Body of pancreas (tissue), 4 donors: ENCODE measurements around the gene CERCAM. TPM values are rescaled to one million over a fixed set of nuclear protein-coding genes. Genes with fewer than 3 reads are reported as not detected.

Experiments
- ATAC-seq: fragments of 150-250 bp; one replicate; pipeline ENCODE4 v1.9.1; 2016
- DNase-seq, 4 donors: peaks; one replicate each; pipeline ENCODE4 v3.0.0-alpha.2; 2019
- H3K27ac ChIP-seq, 4 donors: fragments of 200-600 bp; sonication (generic); 1 replicate in 3 of 4; 2 replicates in 1 of 4; pipeline versions ENCODE4 v1.5.1 to v1.6.1; 2016 to 2019; ENCODE audit warnings: mild to moderate bottlenecking in 1 of 4, mixed read lengths in 1 of 4, moderate library complexity in 1 of 4
- H3K27me3 ChIP-seq, 2 donors: fragments of 200-600 bp; sonication (generic); one replicate each; pipeline ENCODE4 v1.6.0; 2016; ENCODE audit warnings: mild to moderate bottlenecking in 1 of 2
- H3K36me3 ChIP-seq, 2 donors: fragments of 200-600 bp; sonication (generic); replicated peaks in 1 of 2; 2 replicates each; pipeline ENCODE4 v1.5.1; 2016; ENCODE audit warnings: low read depth in 2 of 2; ENCODE audit not compliant: insufficient read depth in 1 of 2
- H3K4me1 ChIP-seq: fragments of 200-600 bp; sonication (generic); one replicate; pipeline ENCODE4 v1.6.0; 2016
- H3K4me3 ChIP-seq, 2 donors: fragments of 200-600 bp; sonication (generic); 1 replicate in 1 of 2; 2 replicates in 1 of 2; pipeline ENCODE4 v1.5.1; 2016 to 2019
- H3K9me3 ChIP-seq, 3 donors: fragments of 200-600 bp; sonication (generic); 1 replicate in 2 of 3; 2 replicates in 1 of 3; pipeline ENCODE4 v1.5.1; 2016
- POLR2A ChIP-seq, 3 donors: fragments of 450-650 bp; IDR thresholded peaks; one replicate each; pipeline ENCODE4 v1.6.1; 2016; ENCODE audit warnings: antibody characterized with exemption in 3 of 3, mild to moderate bottlenecking in 2 of 3
- WGBS, 2 donors: methylation state at CpG; one replicate each; pipeline ENCODE4 v1.1.5; 2017; 5-methylcytosine and 5-hydroxymethylcytosine counted together
- intact Hi-C: fragments of 100-400 bp; cut with DNase I; formaldehyde crosslinking; loops from one replicate; pipeline ENCODE4 v1.15.1; 2023
- total RNA-seq, 2 donors: library from RNA; depleted of rRNA; stranded (reverse); fragments of >200 nt; gene quantifications; one replicate each; pipeline ENCODE4 v1.1.0, GENCODE V29; 2016
- TF ChIP-seq, protein P1 (sequence below), 7 experiments: fragments of 450-650 bp in 4 of 7; fragments of 200-600 bp in 3 of 7; sonication (generic) in 3 of 7; IDR thresholded peaks; one replicate each; pipeline ENCODE4 v1.5.1; 2016 to 2019; ENCODE audit warnings: antibody characterized with exemption in 7 of 7

Gene CERCAM
- total RNA-seq, 2 donors from 2014 or later = 28.0 to 42.0 TPM

DNA sequence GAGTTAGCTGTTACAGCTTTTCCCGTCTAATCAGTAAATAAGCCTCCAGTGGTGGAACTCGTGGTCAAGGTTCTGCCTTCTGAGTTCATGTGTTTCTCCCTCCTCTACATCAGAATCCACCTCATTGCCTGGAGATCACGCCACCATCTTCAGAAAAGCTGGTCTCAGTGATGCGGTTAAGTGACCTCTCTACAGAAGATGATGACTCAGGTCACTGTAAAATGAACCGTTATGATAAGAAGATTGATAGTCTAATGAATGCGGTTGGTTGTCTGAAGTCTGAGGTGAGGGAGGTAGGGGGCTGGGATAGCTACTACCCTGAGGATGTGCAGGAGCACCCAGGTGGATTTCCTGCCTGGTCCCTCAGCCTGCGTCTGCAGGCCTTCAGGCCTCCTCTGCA, 48.4 kb downstream of the CERCAM start:
- Histone ChIP-seq H3K36me3 (no peaks in the 10 kb centered on the region), H3K9me3 (no peaks in the 10 kb centered on the region), H3K4me1 (no peaks in the 10 kb centered on the region), H3K4me3 (no peak overlapping the region), H3K27ac (no peak overlapping the region), H3K27me3 (no peaks in the 10 kb centered on the region)
- WGBS, 2 donors = 80 to 86% methylated on average over 6 to 7 of the region's 7 CpGs
- ATAC-seq (no peak), DNase-seq (no peak)
- TF ChIP-seq, protein P1, sequence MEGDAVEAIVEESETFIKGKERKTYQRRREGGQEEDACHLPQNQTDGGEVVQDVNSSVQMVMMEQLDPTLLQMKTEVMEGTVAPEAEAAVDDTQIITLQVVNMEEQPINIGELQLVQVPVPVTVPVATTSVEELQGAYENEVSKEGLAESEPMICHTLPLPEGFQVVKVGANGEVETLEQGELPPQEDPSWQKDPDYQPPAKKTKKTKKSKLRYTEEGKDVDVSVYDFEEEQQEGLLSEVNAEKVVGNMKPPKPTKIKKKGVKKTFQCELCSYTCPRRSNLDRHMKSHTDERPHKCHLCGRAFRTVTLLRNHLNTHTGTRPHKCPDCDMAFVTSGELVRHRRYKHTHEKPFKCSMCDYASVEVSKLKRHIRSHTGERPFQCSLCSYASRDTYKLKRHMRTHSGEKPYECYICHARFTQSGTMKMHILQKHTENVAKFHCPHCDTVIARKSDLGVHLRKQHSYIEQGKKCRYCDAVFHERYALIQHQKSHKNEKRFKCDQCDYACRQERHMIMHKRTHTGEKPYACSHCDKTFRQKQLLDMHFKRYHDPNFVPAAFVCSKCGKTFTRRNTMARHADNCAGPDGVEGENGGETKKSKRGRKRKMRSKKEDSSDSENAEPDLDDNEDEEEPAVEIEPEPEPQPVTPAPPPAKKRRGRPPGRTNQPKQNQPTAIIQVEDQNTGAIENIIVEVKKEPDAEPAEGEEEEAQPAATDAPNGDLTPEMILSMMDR (IDR thresholded peaks at IDR 0.05) = no peak
- no peak for TF ChIP-seq POLR2A (IDR thresholded peaks at IDR 0.05)
- intact Hi-C loops = no loop called here

DNA sequence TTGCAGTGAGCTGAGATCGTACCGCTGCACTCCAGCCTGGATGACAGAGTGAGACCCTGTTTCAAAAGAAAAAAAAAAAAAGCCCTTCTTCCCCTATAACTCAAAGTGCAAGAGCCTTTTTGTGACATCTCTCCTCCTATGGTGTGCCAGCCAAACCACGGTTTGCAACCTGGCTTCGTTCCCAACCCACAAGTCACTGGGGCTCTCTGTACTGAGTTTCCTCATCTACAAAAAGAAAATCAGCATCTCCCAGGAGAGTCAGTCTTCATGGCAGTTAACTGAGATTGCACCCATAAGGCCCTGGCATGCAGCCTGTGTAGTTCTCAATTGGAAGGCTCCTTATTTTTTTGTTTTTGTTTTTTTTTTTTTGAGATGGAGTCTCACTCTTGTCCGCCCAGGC, 49.9 kb downstream of the CERCAM start:
- Histone ChIP-seq H3K36me3 (no peaks in the 10 kb centered on the region), H3K4me1 (no peaks in the 10 kb centered on the region), H3K9me3 (no peaks in the 10 kb centered on the region), H3K4me3 (no peak overlapping the region), H3K27me3 (no peaks in the 10 kb centered on the region), H3K27ac (no peak overlapping the region)
- intact Hi-C loops = no loop called here
- TF ChIP-seq, protein P1 (IDR thresholded peaks at IDR 0.05) = no peak
- no peak for TF ChIP-seq POLR2A (IDR thresholded peaks at IDR 0.05)
- DNase-seq (no peak), ATAC-seq (no peak)
- 59 to 77% methylated on average over 5 of the region's 5 CpGs for WGBS, 2 donors

DNA sequence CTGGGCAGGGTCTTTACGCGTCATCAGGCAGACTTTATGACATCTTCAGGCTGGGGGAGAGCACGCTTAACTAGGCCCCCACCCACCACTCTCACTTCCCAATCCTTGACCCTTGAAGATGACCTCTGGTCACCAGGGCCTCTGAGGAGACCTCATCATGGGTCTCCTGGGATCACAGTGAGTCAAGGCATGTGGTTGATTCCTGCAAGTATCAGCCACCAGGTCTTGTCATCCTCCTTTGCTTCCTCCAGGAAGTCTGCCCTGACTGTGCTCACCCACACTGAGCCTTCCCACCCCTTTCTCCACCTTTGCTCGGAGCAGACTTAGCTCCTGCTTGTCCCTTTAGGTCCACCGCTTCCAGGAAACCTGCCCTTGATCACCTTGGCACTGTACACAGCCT, 52.4 kb downstream of the CERCAM start:
- ATAC-seq (no peak), DNase-seq (no peak)
- Histone ChIP-seq H3K36me3 (no peaks in the 10 kb centered on the region), H3K4me1 (no peaks in the 10 kb centered on the region), H3K9me3 (no peaks in the 10 kb centered on the region), H3K27ac (no peak overlapping the region), H3K4me3 (no peak overlapping the region), H3K27me3 (no peaks in the 10 kb centered on the region)
- TF ChIP-seq, protein P1 (IDR thresholded peaks at IDR 0.05) = no peak
- TF ChIP-seq POLR2A (IDR thresholded peaks at IDR 0.05) = no peak
- WGBS, 2 donors = 94 to 97% methylated on average over 4 to 5 of the region's 5 CpGs
- intact Hi-C loops = no loop called here

DNA sequence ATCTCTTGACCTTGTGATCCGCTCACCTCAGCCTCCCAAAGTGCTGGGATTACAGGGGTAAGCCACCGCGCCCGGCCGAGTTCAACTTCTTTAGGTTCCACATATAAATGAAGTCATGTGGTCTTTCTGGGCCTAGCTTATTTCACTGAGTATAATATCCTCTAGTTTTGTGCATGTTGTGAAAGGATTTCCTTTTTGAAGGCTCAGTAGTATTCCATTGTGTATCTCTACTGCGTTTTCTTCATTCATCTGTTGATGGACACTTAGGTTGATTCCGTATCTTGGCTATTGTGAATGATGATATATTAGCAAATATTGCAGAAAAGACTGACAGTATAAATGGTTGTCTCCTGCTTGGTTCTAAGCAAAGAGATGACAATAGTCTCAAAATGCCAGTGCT, 55.2 kb downstream of the CERCAM start:
- no peak for ATAC-seq

DNA sequence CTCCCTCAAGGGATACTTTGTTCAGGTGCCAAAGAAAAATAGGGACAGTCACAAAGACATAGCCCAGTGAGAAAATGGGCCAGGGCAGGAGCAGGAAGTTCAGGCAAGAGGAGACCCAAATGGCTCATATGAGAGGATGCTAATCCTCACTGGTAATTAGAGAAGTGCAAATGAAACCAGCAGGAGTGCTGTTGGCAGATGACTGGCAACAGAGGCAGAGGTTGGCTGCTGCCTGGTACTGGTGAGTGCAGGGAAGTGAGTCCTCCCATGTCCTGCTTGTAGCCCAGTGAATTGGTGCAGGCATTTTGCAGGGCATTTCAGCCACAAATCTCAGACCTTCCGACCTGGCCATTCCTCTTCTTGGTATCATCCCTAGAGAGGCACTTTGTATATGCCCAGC, 58.6 kb downstream of the CERCAM start:
- 91 to 100% methylated on average over 1 of the region's 1 CpG for WGBS, 2 donors
- no peak for ATAC-seq
- no peaks in the 10 kb centered on the region for H3K9me3 ChIP-seq
- H3K36me3 ChIP-seq = peaks cover 0 to 5% of the 10 kb centered on the region in 2 donors
- H3K27me3 ChIP-seq = no peaks in the 10 kb centered on the region
- intact Hi-C loops = no loop called here
- H3K27ac ChIP-seq = no peak overlapping the region
- H3K4me3 ChIP-seq = no peak overlapping the region
- DNase-seq = no peak
- TF ChIP-seq, protein P1 (IDR thresholded peaks at IDR 0.05) = no peak
- no peak for TF ChIP-seq POLR2A (IDR thresholded peaks at IDR 0.05)
- H3K4me1 ChIP-seq = no peaks in the 10 kb centered on the region

More for the DNA sequence above, 55.2 kb downstream of the CERCAM start:
- WGBS, 2 donors = 94 to 97% methylated on average over 7 of the region's 7 CpGs
- Histone ChIP-seq H3K4me3 (no peak overlapping the region), H3K27me3 (no peaks in the 10 kb centered on the region), H3K27ac (no peak overlapping the region), H3K36me3 (no peaks in the 10 kb centered on the region), H3K9me3 (no peaks in the 10 kb centered on the region), H3K4me1 (no peaks in the 10 kb centered on the region)
- DNase-seq = no peak
- intact Hi-C loops = no loop called here
- no peak for TF ChIP-seq POLR2A (IDR thresholded peaks at IDR 0.05)
- TF ChIP-seq, protein P1 (IDR thresholded peaks at IDR 0.05) = no peak
